ENCODE results near the gene WBP1.

- TF ChIP-seq POLR2A (IDR thresholded peaks at IDR 0.05), result peak; percentile 33 to 62
- TF ChIP-seq CTCF (IDR thresholded peaks at IDR 0.05 in 4 of 5, conservative IDR thresholded peaks at IDR 0.05 in 1 of 5), result peak in 2 of 5 experiments; percentile 7 to 20
Measured at GRCh38 chr2:74502720-74503505, 44.7 kb downstream of the WBP1 start.

All from gastrocnemius medialis (tissue), 4 donors.